ENCODE data around the gene EMP2. TPM values are rescaled to one million over a fixed set of nuclear protein-coding genes. Genes with fewer than 3 reads are reported as not detected.

The EMP2 gene
- total RNA-seq, 1 experiment from 2014 or later = 14.4 TPM

GRCh38 chr16:10539793-10540192 lies 40.6 kb downstream of the EMP2 start:
- Mint-ChIP-seq H3K9me3 (no peaks in the 10 kb centered on the region), H3K27ac (no peak overlapping the region), H3K4me1 (no peaks in the 10 kb centered on the region), H3K4me3 (no peak overlapping the region), H3K36me3 (ENCODE audit: insufficient read depth in 1 of 3, low read depth in 3 of 3) (peaks cover 3 to 17% (median 15%) of the 10 kb centered on the region in 3 experiments; a peak in 6 of 7 replicates), H3K27me3 (ENCODE audit: low read depth) (no peaks in the 10 kb centered on the region)
- H3K4me1 ChIP-seq (ENCODE audit: insufficient read depth, low read length) = no peaks in the 10 kb centered on the region
- no peak overlapping the region for H3K4me2 ChIP-seq (ENCODE audit: insufficient read depth, insufficient read length, low read length)
- no peak for TF ChIP-seq CTCF (conservative IDR thresholded peaks at IDR 0.05)
- H4K8ac ChIP-seq (replicated peaks; ENCODE audit: insufficient read length, low read depth, low read length) = no peak overlapping the region
- no peak overlapping the region for H3K4ac ChIP-seq (ENCODE audit: low read depth, low read length)
- H3K9ac ChIP-seq (ENCODE audit: extremely low read depth, insufficient read length, low read length) = no peak overlapping the region
- H2AFZ ChIP-seq (ENCODE audit: low read length) = no peak overlapping the region
- no peak overlapping the region for H3K27ac ChIP-seq (ENCODE audit: insufficient read length, low read depth, low read length)
- no peak overlapping the region for H4K5ac ChIP-seq (ENCODE audit: insufficient read length, low read depth, low read length)
- H2BK12ac ChIP-seq (ENCODE audit: insufficient read length, low read depth, low read length) = no peak overlapping the region
- H2AK5ac ChIP-seq (ENCODE audit: insufficient read length, low read length) = no peak overlapping the region
- no peak overlapping the region for H2BK20ac ChIP-seq (ENCODE audit: low read depth, low read length, poor library complexity, severe bottlenecking)
- H3K14ac ChIP-seq (ENCODE audit: insufficient read depth, low read length) = no peak overlapping the region
- no peak overlapping the region for H3K23ac ChIP-seq (ENCODE audit: insufficient read length, low read depth, low read length)
- no peak overlapping the region for H2BK120ac ChIP-seq (ENCODE audit: low read depth, low read length, poor library complexity, severe bottlenecking)
- no peaks in the 10 kb centered on the region for H3K27me3 ChIP-seq (ENCODE audit: insufficient read depth, low read length)
- DNase-seq = no peak
- H3K79me2 ChIP-seq (ENCODE audit: insufficient read depth, low read length) = no peaks in the 10 kb centered on the region
- H2BK5ac ChIP-seq (ENCODE audit: insufficient read length, low read length) = no peak overlapping the region
- H4K91ac ChIP-seq (ENCODE audit: insufficient read length, low read depth, low read length) = no peak overlapping the region
- H3T11ph ChIP-seq (ENCODE audit: low read length) = no peak overlapping the region
- no peak overlapping the region for H3K18ac ChIP-seq (ENCODE audit: insufficient read length, low read depth, low read length)
- no peaks in the 10 kb centered on the region for H4K20me1 ChIP-seq (ENCODE audit: control insufficient read depth, insufficient read depth, insufficient read length)
- WGBS (ENCODE audit: extremely low coverage, insufficient read length, low lambda C conversion rate) = no CpG with 5 or more reads among the region's 5 CpGs
- H3K79me1 ChIP-seq (ENCODE audit: insufficient read depth, low read depth, low read length, poor library complexity, severe bottlenecking) = no peaks in the 10 kb centered on the region
- no peaks in the 10 kb centered on the region for H3K23me2 ChIP-seq (ENCODE audit: insufficient read length, low read depth, low read length, poor library complexity, severe bottlenecking)
- H3K56ac ChIP-seq (ENCODE audit: insufficient read length, low read depth, low read length) = no peak overlapping the region
- H2BK15ac ChIP-seq (ENCODE audit: low read depth, low read length) = no peak overlapping the region
- H3K9me3 ChIP-seq (ENCODE audit: control insufficient read depth, low read depth, low read length) = no peaks in the 10 kb centered on the region

Data from H9 (cell line).